Measurements from ENCODE around the gene EPX.

- TF ChIP-seq EZH2 (IDR thresholded peaks at IDR 0.05; ENCODE audit: low read length, unreplicated experiment): no peak
- no peak for TF ChIP-seq EZH2phosphoT487 (IDR thresholded peaks at IDR 0.05; ENCODE audit: borderline replicate concordance, low read length)
- TF ChIP-seq, protein P1, sequence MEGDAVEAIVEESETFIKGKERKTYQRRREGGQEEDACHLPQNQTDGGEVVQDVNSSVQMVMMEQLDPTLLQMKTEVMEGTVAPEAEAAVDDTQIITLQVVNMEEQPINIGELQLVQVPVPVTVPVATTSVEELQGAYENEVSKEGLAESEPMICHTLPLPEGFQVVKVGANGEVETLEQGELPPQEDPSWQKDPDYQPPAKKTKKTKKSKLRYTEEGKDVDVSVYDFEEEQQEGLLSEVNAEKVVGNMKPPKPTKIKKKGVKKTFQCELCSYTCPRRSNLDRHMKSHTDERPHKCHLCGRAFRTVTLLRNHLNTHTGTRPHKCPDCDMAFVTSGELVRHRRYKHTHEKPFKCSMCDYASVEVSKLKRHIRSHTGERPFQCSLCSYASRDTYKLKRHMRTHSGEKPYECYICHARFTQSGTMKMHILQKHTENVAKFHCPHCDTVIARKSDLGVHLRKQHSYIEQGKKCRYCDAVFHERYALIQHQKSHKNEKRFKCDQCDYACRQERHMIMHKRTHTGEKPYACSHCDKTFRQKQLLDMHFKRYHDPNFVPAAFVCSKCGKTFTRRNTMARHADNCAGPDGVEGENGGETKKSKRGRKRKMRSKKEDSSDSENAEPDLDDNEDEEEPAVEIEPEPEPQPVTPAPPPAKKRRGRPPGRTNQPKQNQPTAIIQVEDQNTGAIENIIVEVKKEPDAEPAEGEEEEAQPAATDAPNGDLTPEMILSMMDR (conservative IDR thresholded peaks at IDR 0.05; ENCODE audit: low read depth, low read length): no peak
These were observed 49.8 kb downstream of the EPX start for GRCh38 chr17:58242171-58242784.
